ACC112 (cell line): ENCODE results near the gene MEIOSIN.
A peak's percentile ranks its signal among the peaks of the same experiment; 100 is the strongest.

Experiments
- H2AFZ ChIP-seq: fragments of 200-600 bp; sonication (generic); one replicate; pipeline ENCODE4 v1.6.0; 2017; ENCODE audit warnings: antibody characterized with exemption, low read length; ENCODE audit not compliant: unreplicated experiment
- H3K27ac ChIP-seq: fragments of 200-600 bp; sonication (generic); 2 replicates; pipeline ENCODE4 v1.5.1; 2014; ENCODE audit warnings: low read depth, mild to moderate bottlenecking, antibody characterized with exemption, low read length, moderate library complexity
- H3K27me3 ChIP-seq: fragments of 200-600 bp; sonication (generic); 2 replicates; pipeline ENCODE4 v1.6.1; 2014; ENCODE audit warnings: mild to moderate bottlenecking, antibody characterized with exemption, low read length, moderate library complexity, mixed read lengths; ENCODE audit not compliant: insufficient read depth
- H3K36me3 ChIP-seq: fragments of 200-600 bp; sonication (generic); 2 replicates; pipeline ENCODE4 v1.6.1; 2016; ENCODE audit warnings: mild to moderate bottlenecking, antibody characterized with exemption, low read length, moderate library complexity, mixed read lengths; ENCODE audit not compliant: insufficient read depth
- H3K4me1 ChIP-seq: fragments of 200-600 bp; sonication (generic); one replicate; pipeline ENCODE4 v1.6.1; 2016; ENCODE audit warnings: low read length, mixed read lengths; ENCODE audit not compliant: insufficient read depth, unreplicated experiment, control insufficient read depth
- H3K4me3 ChIP-seq: fragments of 200-600 bp; sonication (generic); 2 replicates; pipeline ENCODE4 v1.5.1; 2014; ENCODE audit warnings: mild to moderate bottlenecking, low read depth, low read length
- H3K79me2 ChIP-seq: fragments of 200-600 bp; sonication (generic); one replicate; pipeline ENCODE4 v1.6.0; 2016; ENCODE audit warnings: low read length; ENCODE audit not compliant: control insufficient read depth, unreplicated experiment, insufficient read depth

MEIOSIN gene

GRCh38 chr19:45766296-45766868 lies 33.1 kb downstream of the MEIOSIN start:
- Histone ChIP-seq H3K36me3 (no peaks in the 10 kb centered on the region), H3K4me3 (peak overlapping the region; percentile 88), H3K27me3 (no peaks in the 10 kb centered on the region), H3K4me1 (no peaks in the 10 kb centered on the region), H3K79me2 (peaks cover 7% of the 10 kb centered on the region), H2AFZ (no peak overlapping the region), H3K27ac (peak overlapping the region; percentile 87)

GRCh38 chr19:45766869-45767346 lies 33.7 kb downstream of the MEIOSIN start:
- Histone ChIP-seq H3K79me2 (peaks cover 7% of the 10 kb centered on the region), H3K4me1 (no peaks in the 10 kb centered on the region), H3K27ac (peak overlapping the region; percentile 87), H3K27me3 (no peaks in the 10 kb centered on the region), H2AFZ (no peak overlapping the region), H3K4me3 (peak overlapping the region; percentile 88), H3K36me3 (no peaks in the 10 kb centered on the region)

DNA sequence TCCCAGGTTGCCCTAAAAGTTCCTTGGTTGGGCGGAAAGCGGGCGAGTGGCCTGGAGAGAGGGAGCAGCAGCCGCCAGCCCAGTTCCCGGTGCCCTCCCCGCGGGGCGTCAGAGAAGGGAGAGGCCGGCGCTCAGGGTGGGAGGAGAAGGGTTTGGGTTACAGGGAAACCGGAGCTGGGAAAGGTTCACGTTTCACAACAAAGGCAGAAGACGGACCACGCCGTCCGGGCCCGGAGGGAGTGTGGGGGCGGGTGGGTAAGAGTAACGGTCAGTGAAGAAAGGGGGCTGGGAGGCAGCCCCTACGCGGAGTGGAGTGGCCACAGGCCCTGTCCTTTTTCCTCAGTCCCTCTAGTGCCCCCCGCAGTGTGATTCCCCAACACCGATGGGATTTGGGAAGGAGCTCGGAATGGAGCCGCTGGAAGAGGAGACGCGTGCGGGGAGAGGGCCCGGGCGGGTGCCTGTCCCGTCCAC lies 34.2 kb downstream of the MEIOSIN start:
- Histone ChIP-seq H2AFZ (no peak overlapping the region), H3K27me3 (no peaks in the 10 kb centered on the region), H3K4me1 (no peaks in the 10 kb centered on the region), H3K27ac (peak overlapping the region; percentile 87), H3K79me2 (peaks cover 7% of the 10 kb centered on the region), H3K4me3 (peak overlapping the region; percentile 88), H3K36me3 (no peaks in the 10 kb centered on the region)

- H3K27ac ChIP-seq = peak overlapping the region; percentile 87
These were observed 34.8 kb downstream of the MEIOSIN start for GRCh38 chr19:45767881-45768654.

GRCh38 chr19:45768655-45768983 lies 35.4 kb downstream of the MEIOSIN start:
- H3K27me3 ChIP-seq = no peaks in the 10 kb centered on the region
- no peak overlapping the region for H2AFZ ChIP-seq
- peak overlapping the region; percentile 87 for H3K27ac ChIP-seq
- H3K4me3 ChIP-seq = peak overlapping the region; percentile 88
- peaks cover 7% of the 10 kb centered on the region for H3K79me2 ChIP-seq
- no peaks in the 10 kb centered on the region for H3K4me1 ChIP-seq
- no peaks in the 10 kb centered on the region for H3K36me3 ChIP-seq

More at GRCh38 chr19:45767881-45768654, 34.8 kb downstream of the MEIOSIN start:
- Histone ChIP-seq H3K4me3 (peak overlapping the region; percentile 88), H3K36me3 (no peaks in the 10 kb centered on the region), H3K27me3 (no peaks in the 10 kb centered on the region), H3K79me2 (peaks cover 7% of the 10 kb centered on the region), H3K4me1 (no peaks in the 10 kb centered on the region), H2AFZ (no peak overlapping the region)

GRCh38 chr19:45768984-45769782 lies 35.9 kb downstream of the MEIOSIN start, which contains the start of gene SIX5:
Gene SIX5, minus strand, starts transcription at chr19:45769252. Its CDS starts 408 bp downstream, at chr19:45768844.
- Histone ChIP-seq H3K4me3 (peak within 1 kb of the TSS; percentile 88), H3K27ac (peak within 1 kb of the TSS; percentile 87), H3K79me2 (peaks cover 7% of the 10 kb centered on the region), H2AFZ (no peak within 1 kb of the TSS), H3K4me1 (no peaks in the 10 kb centered on the region), H3K36me3 (no peaks in the 10 kb centered on the region), H3K27me3 (no peaks in the 10 kb centered on the region)

GRCh38 chr19:45769821-45770191 lies 36.6 kb downstream of the MEIOSIN start:
- Histone ChIP-seq H3K36me3 (no peaks in the 10 kb centered on the region), H3K4me1 (no peaks in the 10 kb centered on the region), H3K27ac (peak overlapping the region; percentile 61), H3K27me3 (no peaks in the 10 kb centered on the region), H2AFZ (no peak overlapping the region), H3K4me3 (peak overlapping the region; percentile 70), H3K79me2 (peaks cover 7% of the 10 kb centered on the region)

DNA sequence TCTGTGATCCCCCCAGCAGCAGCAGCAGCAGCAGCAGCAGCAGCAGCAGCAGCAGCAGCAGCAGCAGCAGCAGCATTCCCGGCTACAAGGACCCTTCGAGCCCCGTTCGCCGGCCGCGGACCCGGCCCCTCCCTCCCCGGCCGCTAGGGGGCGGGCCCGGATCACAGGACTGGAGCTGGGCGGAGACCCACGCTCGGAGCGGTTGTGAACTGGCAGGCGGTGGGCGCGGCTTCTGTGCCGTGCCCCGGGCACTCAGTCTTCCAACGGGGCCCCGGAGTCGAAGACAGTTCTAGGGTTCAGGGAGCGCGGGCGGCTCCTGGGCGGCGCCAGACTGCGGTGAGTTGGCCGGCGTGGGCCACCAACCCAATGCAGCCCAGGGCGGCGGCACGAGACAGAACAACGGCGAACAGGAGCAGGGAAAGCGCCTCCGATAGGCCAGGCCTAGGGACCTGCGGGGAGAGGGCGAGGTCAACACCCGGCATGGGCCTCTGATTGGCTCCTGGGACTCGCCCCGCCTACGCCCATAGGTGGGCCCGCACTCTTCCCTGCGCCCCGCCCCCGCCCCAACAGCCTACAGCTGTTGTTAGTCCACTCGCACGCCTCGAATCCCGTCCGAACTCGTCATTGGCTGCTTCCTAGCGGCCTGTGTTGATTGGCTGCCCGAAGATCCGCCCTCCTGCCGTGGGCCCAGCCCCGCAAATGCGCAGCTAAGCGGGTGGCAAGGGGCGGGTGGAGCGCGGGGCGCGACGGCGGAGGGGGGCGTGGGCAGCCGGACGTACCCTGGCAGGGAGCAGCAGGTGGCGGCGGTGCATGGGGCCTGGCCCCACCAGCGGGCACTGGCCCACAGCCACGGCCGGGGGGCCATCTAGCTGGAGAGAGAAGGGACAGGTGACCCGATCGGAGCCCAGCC lies 37.2 kb downstream of the MEIOSIN start:
- no peaks in the 10 kb centered on the region for H3K4me1 ChIP-seq
- no peaks in the 10 kb centered on the region for H3K27me3 ChIP-seq
- H3K27ac ChIP-seq = peak overlapping the region; percentile 61
- no peak overlapping the region for H2AFZ ChIP-seq
- peak overlapping the region; percentile 70 for H3K4me3 ChIP-seq
- no peaks in the 10 kb centered on the region for H3K36me3 ChIP-seq
- H3K79me2 ChIP-seq = peaks cover 7% of the 10 kb centered on the region

GRCh38 chr19:45771311-45771933 lies 38.2 kb downstream of the MEIOSIN start:
- Histone ChIP-seq H3K4me1 (no peaks in the 10 kb centered on the region), H2AFZ (no peak overlapping the region), H3K79me2 (peaks cover 4% of the 10 kb centered on the region), H3K27me3 (no peaks in the 10 kb centered on the region), H3K4me3 (no peak overlapping the region), H3K27ac (no peak overlapping the region), H3K36me3 (no peaks in the 10 kb centered on the region)
